Measurements from ENCODE around the gene TDP2. TPM values are rescaled to one million over a fixed set of nuclear protein-coding genes. Genes with fewer than 3 reads are reported as not detected.

The TDP2 gene
- total and polyA plus RNA-seq, 2 donors (not counting 3 experiments of a cell fraction or from before 2014, with no cell fraction given) = 13.7 to 39.2 TPM

GRCh38 chr6:24702720-24703282 lies 36.1 kb upstream of the TDP2 start:
- TF ChIP-seq, protein P1, sequence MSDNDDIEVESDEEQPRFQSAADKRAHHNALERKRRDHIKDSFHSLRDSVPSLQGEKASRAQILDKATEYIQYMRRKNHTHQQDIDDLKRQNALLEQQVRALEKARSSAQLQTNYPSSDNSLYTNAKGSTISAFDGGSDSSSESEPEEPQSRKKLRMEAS (IDR thresholded peaks at IDR 0.05; ENCODE audit: insufficient read depth, insufficient read length) = no peak
- TF ChIP-seq POLR2AphosphoS5 (IDR thresholded peaks at IDR 0.05; ENCODE audit: insufficient read depth, low read depth, low read length) = peak; percentile 12
- H2AFZ ChIP-seq (ENCODE audit: low read depth, low read length) = no peak overlapping the region
- no peaks in the 10 kb centered on the region for H3K9me3 ChIP-seq (replicated peaks; ENCODE audit: control insufficient read depth, insufficient read depth, low read length)
- dilution Hi-C loops (cut with MboI; ENCODE audit: extremely low pct_ligation_motif_present, low sequenced_read_pairs) = no loop called here
- peaks cover 3% of the 10 kb centered on the region for H3K79me2 ChIP-seq (ENCODE audit: control insufficient read depth, insufficient read depth, low read length)
- no peak overlapping the region for H3K4me3 ChIP-seq (replicated peaks in 1 of 3; ENCODE audit: insufficient read depth in 1 of 3, low read depth in 1 of 3, low read length in 3 of 3)
- H3K9ac ChIP-seq (replicated peaks; ENCODE audit: extremely low read depth, insufficient read depth, low read length) = no peak overlapping the region
- POLR2A ChIA-PET = interaction anchor here (0.9 kb wide), 1 partner anchor 427 kb away, joined by 8 read pairs; no protein-coding TSS in a partner anchor
- peaks cover 19 to 29% of the 10 kb centered on the region in 2 experiments for H3K36me3 ChIP-seq (ENCODE audit: control insufficient read depth in 2 of 2, extremely low read depth in 1 of 2, insufficient read depth in 2 of 2, low read length in 2 of 2)
- no TSS peak for BruUV-seq (replicated peaks)
- H4K20me1 ChIP-seq (replicated peaks; ENCODE audit: control insufficient read depth, extremely low read depth, insufficient read depth, low read length) = peaks cover 4% of the 10 kb centered on the region
- DNase-seq (ENCODE audit: low read depth, low spot score) (no peak), FAIRE-seq (no peak)
- H3K9me1 ChIP-seq (replicated peaks; ENCODE audit: control insufficient read depth, extremely low read depth, insufficient read depth, low read length) = no peaks in the 10 kb centered on the region
- H3K4me2 ChIP-seq (ENCODE audit: insufficient read depth, low read length) = no peak overlapping the region
- intact Hi-C loops (cut with micrococcal nuclease) = loop anchor here (5.0 kb wide), 1 partner anchor 36 kb away; the partner anchor contains the start of genes ACOT13 and TDP2
- H3K27me3 ChIP-seq (ENCODE audit: control insufficient read depth in 2 of 2, insufficient read depth in 2 of 2, low read length in 2 of 2) = no peaks in the 10 kb centered on the region
- CTCF ChIA-PET = interaction anchor here (0.9 to 3.4 kb wide), 2 partner anchors 119 to 121 kb away, joined by 3 to 20 read pairs; no protein-coding TSS in a partner anchor
- H3K27ac ChIP-seq (ENCODE audit: insufficient read depth, low read depth, low read length) = no peak overlapping the region
- H3K4me1 ChIP-seq (ENCODE audit: control insufficient read depth, extremely low read depth, insufficient read depth, low read length) = no peaks in the 10 kb centered on the region

DNA sequence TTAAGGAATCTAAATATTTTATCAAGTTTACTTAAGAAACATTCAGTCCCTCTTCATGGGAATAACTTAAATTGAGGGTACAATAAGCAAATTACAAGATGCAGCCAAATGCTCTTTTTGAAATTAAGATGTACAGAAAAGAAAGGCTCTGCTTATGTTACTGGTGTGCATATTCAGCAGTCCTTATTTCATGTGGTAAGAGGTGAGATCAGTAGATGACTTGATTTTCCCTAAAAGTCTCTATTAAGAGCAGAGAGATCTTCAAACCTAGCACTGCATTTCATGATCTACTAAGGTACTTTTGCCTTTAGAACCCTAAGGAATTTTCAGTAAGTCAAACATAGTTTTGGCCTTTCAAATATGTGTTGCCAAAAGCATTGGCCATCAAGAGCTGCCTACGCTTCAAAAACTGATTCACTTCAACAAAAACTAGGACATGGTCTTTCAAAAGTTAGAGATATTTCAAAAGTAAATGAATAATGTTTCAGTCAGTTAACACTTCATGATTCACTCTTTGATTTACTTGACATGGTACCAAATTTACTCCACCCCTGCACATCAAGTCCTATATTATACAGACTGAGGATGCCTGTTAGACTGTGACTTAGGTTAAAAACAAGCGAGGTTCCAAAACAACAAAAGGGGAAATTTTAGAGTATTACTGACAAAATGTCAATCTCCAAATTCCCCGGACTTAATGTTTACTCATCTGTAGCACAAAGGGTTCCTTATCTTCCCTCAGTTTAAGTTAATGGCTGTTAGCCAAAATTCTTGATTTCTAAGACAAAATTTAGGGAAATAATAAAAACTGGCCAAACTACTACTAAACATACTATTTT lies 33.0 kb upstream of the TDP2 start:
- DNase-seq (ENCODE audit: low read depth, low spot score) = peak; percentile 51
- FAIRE-seq = no peak
- no peak overlapping the region for H3K27ac ChIP-seq (ENCODE audit: insufficient read depth, low read depth, low read length)
- H2AFZ ChIP-seq (ENCODE audit: low read depth, low read length) = no peak overlapping the region
- ChIA-PET CTCF (interaction anchor here (0.6 to 8.8 kb wide), 3 partner anchors 116 to 228 kb away, joined by 3 to 124 read pairs (median 5); no protein-coding TSS in a partner anchor), POLR2A (interaction anchor here (0.6 kb wide), 2 partner anchors 44 to 581 kb away, joined by 4 to 5 read pairs; no protein-coding TSS in a partner anchor)
- no peaks in the 10 kb centered on the region for H3K9me1 ChIP-seq (replicated peaks; ENCODE audit: control insufficient read depth, extremely low read depth, insufficient read depth, low read length)
- no peak overlapping the region for H3K4me3 ChIP-seq (replicated peaks in 1 of 3; ENCODE audit: insufficient read depth in 1 of 3, low read depth in 1 of 3, low read length in 3 of 3)
- peaks cover 4% of the 10 kb centered on the region for H4K20me1 ChIP-seq (replicated peaks; ENCODE audit: control insufficient read depth, extremely low read depth, insufficient read depth, low read length)
- H3K27me3 ChIP-seq (ENCODE audit: control insufficient read depth in 2 of 2, insufficient read depth in 2 of 2, low read length in 2 of 2) = no peaks in the 10 kb centered on the region
- H3K9ac ChIP-seq (replicated peaks; ENCODE audit: extremely low read depth, insufficient read depth, low read length) = no peak overlapping the region
- TF ChIP-seq CTCF (IDR thresholded peaks at IDR 0.05; ENCODE audit: extremely low read depth in 1 of 2, insufficient read depth in 1 of 2, low read depth in 1 of 2, low read length in 2 of 2) = no peak
- dilution Hi-C loops (cut with MboI; ENCODE audit: extremely low pct_ligation_motif_present, low sequenced_read_pairs) (no loop called here), intact Hi-C loops (cut with micrococcal nuclease) (loop anchor here (5.0 to 10.0 kb wide), 3 partner anchors 32 to 415 kb away; partner anchors contain the start of genes ACOT13 and TDP2)
- H3K4me1 ChIP-seq (ENCODE audit: control insufficient read depth, extremely low read depth, insufficient read depth, low read length) = no peaks in the 10 kb centered on the region
- H3K9me3 ChIP-seq (replicated peaks; ENCODE audit: control insufficient read depth, insufficient read depth, low read length) = no peaks in the 10 kb centered on the region
- H3K79me2 ChIP-seq (ENCODE audit: control insufficient read depth, insufficient read depth, low read length) = no peaks in the 10 kb centered on the region
- H3K4me2 ChIP-seq (ENCODE audit: insufficient read depth, low read length) = no peak overlapping the region
- BruUV-seq (replicated peaks) = no TSS peak
- H3K36me3 ChIP-seq (ENCODE audit: control insufficient read depth in 2 of 2, extremely low read depth in 1 of 2, insufficient read depth in 2 of 2, low read length in 2 of 2) = peaks cover 4 to 10% of the 10 kb centered on the region in 2 experiments
